DMS114 treated with DMSO at 0.1 percent for 48 hours (cell line): ENCODE measurements around the gene SNRNP25.

Experiments
- DNase-seq: peaks from one replicate; lab custom pipeline; 2025; ENCODE audit not compliant: unreplicated experiment; lab: John Stamatoyannopoulos, UW

SNRNP25 gene

DNA sequence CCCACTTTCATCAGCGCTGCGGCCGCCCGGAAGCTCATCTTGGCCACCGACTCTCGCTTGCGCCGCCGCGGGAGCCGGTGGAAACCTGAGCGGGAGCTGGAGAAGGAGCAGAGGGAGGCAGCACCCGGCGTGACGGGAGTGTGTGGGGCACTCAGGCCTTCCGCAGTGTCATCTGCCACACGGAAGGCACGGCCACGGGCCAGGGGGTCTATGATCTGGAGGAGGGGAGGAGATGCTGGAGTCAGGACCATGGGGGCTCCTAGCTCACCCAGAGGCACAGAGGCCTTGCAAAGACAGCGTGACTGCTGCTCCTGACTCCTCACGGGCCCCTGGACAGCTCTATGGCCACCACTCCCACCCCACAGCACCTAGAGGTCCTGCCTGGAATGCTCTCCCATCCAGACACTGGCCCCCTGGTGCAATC lies 9.4 kb downstream of the SNRNP25 start:
- DNase-seq = no peak

DNA sequence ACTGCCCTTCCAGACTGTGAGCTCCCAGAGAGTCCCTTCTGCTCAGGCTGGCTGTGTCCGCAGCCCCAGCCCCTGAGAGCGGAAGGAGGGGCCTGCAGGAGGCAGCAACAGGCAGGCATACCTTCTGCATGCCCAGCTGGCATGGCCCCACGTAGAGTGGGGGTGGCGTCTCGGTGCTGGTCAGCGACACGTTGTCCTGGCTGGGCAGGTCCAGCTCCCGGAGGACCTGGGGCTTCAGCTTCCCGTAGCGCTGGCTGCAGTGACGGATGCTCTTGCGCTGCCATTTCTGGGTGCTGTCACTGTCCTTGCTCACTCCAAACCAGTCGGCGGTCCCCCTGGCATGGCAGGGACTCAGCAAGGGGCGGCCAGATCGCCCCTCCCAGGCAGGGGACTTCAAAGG lies 9.8 kb downstream of the SNRNP25 start:
- no peak for DNase-seq

DNA sequence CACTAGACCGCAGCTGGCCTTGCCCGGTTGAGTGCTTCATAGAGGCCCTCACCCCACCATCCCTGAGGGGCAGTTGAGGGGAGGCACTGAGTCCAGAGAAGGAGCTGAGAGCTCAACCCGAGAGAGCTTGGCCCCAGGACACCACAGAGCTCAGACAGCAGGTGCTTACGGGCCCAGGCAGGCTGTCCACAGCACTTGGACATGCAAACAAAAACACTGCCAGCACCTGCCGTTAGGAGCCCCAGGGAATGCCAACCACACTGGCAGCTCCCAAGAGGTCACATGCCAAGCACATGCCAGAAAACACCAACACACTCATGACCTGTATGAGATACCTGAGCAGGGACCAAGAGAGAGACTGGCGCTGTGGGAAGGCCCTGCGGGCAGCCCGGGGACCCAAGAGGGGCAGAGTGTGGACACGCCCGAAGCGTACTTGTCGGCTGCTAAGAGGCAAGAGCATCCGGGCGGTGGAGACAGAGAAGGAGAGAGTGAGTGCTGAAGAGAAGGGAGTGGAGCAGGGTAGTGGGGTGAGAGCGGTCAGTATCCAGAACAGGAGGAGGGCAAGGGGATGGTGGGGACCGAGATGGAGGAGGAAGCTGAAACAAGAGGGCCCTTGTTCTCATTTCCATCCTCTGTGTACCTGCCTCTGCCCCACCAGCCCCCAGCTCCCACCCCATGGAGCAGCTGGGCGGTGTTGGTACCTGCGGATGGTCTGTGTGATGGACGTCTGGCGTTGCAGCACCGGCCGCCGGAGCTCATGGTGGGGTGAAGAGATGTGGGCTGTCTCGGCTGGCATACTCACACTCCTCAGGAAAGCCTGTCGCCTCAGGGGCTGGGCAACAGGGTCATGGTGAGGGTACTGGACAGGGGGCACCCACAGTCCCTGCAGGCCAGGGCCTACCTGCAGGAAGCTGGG lies 10.6 kb downstream of the SNRNP25 start:
- DNase-seq = no peak

DNA sequence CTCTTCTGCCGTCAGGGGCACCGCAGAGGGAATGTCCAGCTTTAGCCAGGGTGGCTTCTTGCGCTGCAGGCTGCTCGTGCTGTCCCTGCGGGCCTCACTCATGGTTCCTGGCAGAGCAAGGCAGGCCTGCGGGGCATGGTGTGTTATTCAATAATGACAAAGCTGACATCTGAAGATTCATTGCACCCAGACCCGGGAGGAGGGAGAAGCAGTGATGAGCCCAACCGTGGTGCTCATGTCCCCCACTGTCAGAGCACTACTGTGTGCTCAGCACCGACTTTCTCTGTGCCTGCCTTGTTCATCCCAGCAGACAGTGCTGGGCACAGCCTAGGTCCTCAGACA lies 11.3 kb downstream of the SNRNP25 start:
- no peak for DNase-seq

DNA sequence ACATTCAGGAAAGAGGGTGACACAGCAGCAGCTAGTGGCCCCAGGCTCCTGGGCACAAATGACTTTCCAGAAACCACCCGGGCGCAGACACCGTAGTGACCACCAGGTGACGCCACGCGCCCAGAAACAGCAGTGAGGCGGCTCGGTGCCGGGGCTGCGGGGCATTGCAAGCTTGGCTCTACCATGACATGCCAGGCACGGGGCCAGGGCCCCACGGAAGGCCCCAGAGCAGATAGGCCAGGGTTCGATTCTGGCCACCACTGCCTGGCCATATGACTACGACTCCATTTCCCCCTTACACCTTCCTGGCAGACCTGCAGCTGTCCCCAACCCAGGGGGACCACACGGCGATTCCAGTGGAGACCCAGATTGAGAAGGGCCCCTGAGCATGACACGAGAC lies 12.1 kb downstream of the SNRNP25 start:
- DNase-seq = peak; percentile 19

DNA sequence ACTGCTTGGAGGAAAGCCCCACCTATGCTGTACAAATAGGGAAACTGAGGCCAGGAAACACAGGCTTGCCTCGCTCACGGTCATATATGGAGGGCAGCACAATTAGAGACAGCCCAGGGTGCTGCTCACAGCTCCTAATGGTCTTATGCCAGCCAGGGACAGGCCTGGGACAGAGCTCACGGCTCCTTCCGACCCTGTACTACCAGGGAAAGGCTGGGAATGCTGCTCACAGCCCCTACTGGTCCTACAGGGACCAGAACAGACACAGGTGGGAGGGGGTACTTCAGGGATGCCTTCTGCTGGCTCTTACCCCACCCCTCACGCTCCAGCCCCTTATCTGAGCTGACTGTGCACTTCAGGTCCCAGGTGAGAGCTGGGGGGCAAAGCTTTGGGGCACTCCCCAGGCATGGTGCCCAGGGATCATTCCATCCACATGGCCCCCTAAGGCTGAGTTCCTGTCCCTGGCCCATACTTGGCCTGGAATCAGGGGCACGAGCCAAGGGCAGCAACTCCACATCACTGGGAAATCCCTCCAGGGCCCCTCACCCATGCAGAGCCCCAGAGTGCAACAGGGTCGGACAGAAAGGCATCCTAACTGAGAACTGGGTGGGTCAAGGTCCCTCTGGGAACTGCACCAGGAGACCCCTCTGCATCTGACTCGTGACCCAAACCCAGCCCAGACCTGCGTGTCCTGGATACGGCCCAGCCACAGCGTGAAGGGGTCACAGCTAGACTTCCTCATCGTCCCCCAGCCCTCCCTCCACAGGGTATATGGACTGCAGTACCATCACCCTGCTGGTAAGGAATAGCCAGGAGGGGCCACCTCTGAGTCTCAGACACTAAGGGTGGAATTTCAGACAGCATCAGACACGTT lies 12.9 kb downstream of the SNRNP25 start:
- DNase-seq = no peak

DNA sequence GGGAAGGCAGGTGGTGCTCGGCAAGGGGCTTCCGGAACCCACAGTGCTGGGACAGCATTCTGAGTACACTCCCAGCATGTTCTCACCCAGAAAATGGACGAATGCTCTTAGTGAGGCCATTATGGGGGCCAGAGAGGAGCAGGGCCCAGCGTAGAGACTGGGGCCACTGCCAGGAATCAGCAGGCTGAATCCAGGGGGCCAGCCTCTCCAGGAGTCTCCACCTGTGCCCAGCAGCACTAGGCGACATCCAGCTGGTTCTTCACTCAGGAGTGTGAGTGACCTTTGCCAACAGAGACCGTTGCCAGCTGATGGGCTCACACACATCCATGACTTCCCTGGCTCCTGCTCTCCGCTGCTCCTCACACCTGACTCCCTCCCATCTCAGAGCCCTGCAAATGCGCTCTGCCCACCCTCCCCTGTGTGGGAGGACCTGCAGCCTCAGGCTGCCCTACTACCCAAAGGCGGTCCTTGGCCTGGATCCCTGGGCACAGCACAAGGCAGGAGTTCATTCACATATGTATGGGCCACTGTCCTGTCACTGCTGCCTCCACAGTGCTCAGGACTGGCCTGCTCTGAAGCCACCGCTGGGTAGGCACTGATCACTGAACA lies 13.7 kb downstream of the SNRNP25 start:
- DNase-seq = no peak

DNA sequence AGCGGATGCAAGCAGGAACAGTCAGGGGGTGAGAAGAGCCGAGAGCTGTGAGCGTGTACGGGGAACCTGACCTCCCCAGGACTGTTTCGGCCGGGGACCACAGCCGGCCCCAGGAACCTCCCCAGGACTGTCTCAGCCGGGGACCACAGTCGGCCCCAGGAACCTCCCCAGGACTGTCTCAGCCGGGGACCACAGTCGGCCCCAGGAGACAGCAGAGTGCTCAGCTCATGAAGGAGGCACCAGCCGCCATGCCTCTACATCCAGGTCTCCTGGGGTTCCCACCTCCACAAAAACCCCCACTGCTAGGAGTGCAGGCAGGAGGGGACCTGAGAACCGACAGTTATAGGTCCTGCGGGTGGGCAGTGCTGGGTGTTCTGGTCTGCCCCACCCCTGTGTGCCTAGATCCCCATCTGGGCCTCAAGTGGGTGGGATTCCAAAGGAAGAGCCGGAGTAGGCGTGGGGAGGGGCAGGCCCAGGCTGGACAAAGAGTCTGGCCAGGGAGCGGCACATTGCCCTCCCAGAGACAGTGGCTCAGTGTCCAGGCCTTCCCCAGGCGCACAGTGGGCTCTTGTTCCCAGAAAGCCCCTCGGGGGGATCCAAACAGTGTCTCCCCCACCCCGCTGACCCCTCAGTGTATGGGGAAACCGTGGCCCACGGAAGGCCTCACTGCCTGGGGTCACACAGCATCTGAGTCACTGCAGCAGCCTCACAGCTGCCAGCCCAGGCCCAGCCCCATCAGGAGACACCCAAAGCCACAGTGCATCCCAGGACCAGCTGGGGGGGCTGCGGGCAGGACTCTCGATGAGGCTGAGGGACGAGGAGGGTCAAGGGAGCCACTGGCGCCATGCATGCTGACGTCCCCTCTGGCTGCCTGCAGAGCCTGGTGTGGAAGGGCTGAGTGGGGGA lies 14.5 kb downstream of the SNRNP25 start:
- DNase-seq = no peak

DNA sequence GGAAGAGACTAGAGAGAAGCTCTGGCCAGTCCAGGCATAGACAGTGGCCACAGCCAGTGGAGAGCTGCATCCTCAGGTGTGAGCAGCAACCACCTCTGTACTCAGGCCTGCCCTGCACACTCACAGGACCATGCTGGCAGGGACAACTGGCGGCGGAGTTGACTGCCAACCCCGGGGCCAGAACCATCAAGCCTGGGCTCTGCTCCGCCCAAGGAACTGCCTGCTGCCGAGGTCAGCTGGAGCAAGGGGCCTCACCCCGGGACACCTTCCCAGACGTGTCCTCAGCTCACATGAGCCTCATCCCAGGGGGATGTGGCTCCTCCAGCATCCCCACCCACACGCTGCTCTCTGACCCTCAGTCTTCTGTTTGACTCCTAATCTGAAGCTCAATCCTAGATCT lies 15.6 kb downstream of the SNRNP25 start:
- no peak for DNase-seq

DNA sequence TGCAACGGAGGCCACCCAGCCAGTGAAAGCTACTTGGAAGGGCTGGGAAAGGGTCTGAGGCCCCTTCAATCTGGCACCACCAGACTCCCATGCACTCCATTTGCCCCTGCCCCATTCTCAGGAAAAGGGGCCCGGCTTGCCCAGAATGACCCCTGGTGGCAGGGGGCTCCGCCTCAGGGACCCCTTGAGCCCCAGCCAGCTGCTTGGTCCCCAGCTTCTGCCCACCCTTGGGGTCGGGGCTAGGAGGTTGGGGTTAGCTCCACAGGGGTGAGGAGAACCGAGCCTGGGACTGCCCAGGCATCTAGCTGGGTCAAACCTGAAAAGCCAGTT lies 17.5 kb downstream of the SNRNP25 start:
- no peak for DNase-seq

DNA sequence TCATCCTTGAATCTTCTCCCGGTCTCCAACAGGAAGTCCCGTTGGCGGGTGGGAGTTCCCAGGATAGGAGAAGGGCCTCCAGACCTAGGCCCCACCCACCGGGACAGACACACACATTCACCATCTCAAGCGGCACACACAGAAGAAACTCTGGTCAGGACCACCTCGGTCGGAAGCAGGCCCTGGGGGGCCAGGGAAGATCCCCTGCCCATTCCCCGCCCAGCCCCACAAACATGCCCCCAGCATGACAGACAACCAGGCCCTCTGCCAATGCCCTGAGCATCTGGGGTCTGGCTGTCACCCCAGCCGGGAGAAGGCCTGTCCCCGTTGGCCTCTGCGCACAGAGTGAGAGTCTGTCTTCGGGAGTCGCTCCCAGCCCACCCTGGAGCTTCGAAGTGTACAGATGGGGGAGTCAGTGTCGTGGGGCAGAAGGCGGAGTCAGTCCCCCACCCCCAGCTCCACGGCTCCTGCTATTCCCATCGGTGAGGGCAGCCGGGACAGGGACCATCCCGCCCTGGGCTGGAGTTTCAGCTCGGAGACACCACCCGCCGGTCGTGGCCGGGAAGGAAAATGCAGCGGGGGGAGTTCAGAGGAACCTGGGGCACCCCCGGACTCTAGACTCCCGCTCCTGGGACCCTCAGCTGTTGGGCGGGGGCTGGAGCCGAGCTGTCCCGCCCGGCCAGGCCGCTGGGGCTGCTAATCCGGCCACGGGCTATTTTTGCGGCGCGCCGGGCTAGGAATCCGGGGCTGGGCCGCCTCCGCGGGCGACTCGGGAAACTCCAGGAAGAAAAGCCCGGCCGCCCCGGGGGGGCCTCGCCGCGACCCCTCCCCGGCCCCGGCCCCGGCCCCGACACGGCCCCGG lies 18.1 kb downstream of the SNRNP25 start:
- DNase-seq = peak; percentile 18

DNA sequence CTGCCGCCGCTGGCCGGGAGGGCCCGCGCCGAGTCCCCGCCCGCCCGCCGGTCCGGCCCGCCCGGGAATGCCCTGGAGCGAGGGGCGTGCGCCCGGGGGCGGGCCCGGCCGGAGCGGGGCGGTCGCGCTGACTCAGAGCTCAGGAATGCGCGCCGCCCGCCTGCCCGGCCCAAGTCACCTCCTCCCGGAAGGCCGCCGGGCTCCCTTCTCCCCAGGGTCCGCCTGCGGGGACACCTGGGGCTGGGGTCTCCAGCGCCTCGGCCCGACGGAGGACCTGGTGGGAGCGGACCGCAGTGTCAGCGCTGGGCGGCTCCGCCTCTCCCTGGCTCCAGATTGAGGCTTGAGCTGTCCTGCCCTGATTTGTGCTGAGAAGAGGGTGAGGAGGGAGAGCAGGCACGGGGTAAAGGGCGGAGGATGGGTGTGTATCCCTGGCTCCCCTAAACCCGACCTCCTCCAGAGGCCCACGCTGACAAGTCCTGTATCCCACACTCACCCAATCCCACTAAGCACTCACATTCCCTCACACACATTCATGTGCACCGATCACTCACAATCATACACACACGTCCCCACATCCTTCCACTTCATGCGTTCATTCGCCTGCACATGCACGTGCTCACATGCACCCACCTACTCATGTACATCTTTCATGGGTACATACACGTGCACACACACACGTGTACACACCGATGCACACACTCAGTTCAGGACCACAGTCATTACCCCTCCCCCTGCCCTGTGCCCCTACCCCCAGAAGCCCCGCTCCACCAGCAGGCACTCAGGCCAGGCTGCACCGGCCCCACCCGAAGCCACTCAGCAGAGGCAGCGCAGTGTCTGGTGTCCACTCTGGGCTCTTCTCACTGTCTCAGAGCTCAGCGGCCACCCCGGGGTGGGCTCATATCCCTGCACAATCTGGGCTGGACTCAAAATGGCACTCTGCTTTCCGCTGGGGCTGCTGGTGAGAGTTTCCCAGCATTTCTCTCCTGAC lies 19.2 kb downstream of the SNRNP25 start, which contains the start of gene RHBDF1:
Gene RHBDF1 (minus strand): TSS at position 71 of the 988 bp plus-strand sequence. CDS start 7,616 bp downstream, outside the sequence.
- DNase-seq = no peak

DNA sequence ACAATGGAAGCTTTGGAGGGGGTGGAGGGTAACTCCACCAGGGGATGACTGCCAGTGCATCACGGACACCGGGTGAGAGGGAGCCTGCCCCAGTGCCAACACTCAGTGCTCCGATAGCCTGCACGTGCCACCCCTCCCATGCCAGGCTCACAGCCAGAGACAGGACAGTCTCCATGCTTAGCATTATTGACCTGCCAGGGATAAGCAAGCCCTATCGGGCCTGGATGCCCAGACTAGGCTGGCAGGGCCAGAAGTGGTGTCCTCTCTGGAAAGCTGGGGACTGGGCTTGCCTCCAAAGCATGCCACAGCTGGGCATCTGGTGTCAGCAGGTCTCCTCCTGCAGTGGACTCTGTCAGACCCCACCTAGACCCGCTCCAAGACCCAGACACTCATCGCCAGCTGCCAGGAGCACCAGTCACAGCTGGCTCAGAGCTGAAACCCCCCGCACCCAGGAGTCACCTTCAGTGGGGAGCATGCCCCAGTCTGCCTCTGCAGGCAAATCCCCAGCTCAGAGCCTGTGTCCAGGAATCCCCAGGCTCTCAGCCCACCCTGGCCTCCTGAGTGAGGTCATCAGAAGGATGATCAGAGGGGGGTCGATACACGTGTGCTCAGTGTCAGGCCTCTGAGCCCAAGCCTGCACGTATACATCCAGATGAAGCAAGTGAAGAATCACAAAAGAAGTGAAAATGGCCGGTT lies 20.6 kb downstream of the SNRNP25 start:
- DNase-seq = no peak

DNA sequence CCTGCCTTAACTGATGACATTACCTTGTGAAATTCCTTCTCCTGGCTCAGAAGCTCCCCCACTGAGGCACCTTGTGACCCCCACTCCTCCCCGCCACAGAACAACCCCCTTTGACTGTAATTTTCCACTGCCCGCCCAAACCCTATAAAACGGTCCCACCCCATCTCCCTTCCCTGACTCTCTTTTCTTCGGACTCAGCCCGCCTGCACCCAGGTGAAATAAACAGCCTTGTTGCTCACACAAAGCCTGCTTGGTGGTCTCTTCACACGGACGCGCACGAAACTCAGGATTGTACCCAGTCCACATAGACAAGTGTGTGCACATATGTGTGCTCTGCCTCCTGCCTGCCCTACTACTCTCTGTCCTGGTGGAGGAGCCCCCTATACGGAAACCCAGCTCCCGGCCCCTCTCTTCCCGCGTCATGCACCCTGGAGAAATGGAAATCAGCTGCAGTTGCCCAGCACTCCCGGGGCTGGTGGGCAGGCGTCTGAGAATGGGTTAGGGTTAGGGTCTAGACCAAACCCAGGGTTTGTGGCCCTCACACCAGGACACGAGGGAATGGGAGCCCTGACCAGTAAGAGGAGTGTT lies 21.2 kb downstream of the SNRNP25 start:
- DNase-seq = no peak

DNA sequence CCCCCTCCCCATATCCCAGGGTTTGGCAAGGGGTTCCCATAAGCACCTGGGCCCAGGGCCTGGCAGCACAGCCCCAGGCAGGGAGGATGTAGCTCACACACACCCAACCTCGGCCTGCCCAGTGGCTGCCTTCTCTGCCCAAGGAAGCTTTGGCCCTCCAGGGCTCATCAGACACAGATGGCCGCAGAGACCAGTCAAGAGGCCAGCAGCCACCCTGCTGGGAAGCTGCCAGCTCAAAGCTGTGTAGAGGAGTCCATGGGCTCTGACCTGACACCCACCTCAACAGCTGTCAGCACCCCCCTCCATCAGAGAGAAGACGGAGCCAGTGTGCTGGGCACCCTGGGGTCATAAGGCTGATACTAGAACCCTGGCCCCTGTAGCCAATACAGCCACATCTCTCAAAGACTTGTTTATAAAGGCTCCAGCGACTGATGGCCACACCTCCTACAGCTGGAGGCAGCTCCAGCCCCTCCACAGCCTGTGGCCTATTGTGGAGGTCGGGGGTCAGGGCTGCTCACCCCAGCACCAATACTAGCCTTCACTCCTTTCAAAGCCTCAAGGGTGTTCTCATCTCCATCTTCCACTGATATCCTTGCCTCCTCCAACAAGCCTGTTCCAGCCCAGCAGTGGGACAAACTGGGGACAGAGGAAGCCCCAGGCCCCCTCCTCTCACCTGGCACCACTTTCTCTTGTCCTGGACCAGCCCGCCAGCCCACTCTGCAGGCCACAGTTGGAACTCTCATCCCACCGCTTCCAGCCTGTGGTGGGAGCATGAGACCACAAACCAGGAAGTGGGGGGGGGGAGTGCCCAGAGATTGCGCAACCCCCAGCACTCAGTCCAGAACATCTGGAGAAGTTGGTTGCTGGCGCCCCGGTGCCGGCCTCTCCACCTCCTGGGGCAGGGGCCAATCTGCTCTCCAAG lies 22.2 kb downstream of the SNRNP25 start:
- no peak for DNase-seq

DNA sequence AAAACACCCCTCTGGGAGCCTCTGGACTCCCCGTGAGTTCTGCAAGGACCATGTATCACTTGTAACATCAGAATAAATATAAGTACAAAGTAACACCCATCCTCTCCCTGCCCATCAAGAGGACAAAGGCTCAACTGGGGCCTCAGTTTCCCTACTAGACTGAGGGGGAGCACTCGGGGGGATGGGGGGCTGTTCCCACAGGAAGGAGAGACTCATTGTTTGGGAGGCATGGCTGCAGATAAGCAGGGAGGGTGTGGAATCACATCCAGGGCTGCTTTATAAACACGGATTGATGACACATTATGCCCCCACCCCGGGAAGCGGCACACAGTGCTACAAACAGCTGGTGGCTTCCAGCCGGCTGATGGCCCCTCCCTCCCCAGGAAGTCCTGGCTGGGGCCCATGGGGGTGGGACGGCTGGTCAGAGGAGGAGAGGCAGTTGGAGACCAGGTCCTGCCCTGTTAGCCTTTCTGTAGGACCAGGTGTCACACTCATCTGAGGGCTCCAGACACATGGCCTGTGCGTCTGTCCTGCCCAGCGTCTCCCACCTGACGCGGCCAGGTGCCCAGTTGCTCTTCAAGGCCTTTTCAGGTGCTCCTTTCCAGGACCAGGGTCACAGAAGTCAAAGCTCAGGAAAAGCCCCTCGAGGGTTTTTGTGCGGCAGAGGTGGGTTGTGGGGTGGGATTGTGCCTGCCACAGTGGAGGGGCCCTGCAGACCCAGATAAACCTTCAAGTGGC lies 23.1 kb downstream of the SNRNP25 start:
- DNase-seq = no peak
